B cell (primary cell): ENCODE measurements around the gene FAM3A. TPM values are rescaled to one million over a fixed set of nuclear protein-coding genes. Genes with fewer than 3 reads are reported as not detected.

Source experiments
- ATAC-seq: fragments of 200-7000 bp; cut with Tn5 transposase; one replicate; pipeline ENCODE4 v1.10.0; 2021; ENCODE audit warnings: low read depth, mild to moderate bottlenecking, moderate number of reproducible peaks, moderate library complexity
- CTCF ChIA-PET: fragments of 350-600 bp; sonication (Branson Sonifier 250); formaldehyde crosslinking; loops from one replicate; lab custom pipeline; 2021; ENCODE audit warnings: antibody characterized with exemption, inconsistent platforms; lab: Charles Lee
- POLR2A ChIA-PET: fragments of 350-600 bp; sonication (Branson Sonifier 250); formaldehyde crosslinking; loops from one replicate; lab custom pipeline; 2021; ENCODE audit warnings: antibody characterized with exemption; lab: Charles Lee
- DNase-seq: peaks from one replicate; pipeline ENCODE4 v3.0.0; 2013
- H2AFZ ChIP-seq: 2 replicates; pipeline ENCODE4 v1.6.1; 2012; ENCODE audit warnings: mild to moderate bottlenecking, low read depth, low read length; ENCODE audit not compliant: insufficient read depth, poor library complexity, severe bottlenecking
- H3K27ac ChIP-seq, 2 donors: 1 replicate in 1 of 2; 2 replicates in 1 of 2; pipeline ENCODE4 v1.5.1; 2012 to 2013; ENCODE audit warnings: low read length in 2 of 2, mild to moderate bottlenecking in 2 of 2, moderate library complexity in 1 of 2
- H3K27me3 ChIP-seq, 4 experiments: fragments of 200-600 bp in 1 of 4; sonication (generic) in 1 of 4; replicated peaks in 1 of 4; 1 replicate in 2 of 4; 2 replicates in 2 of 4; pipeline versions ENCODE4 v1.6.1 to v1.7.0; 2013 to 2016; ENCODE audit warnings: low read length in 3 of 4, mild to moderate bottlenecking in 2 of 4, mixed read lengths in 1 of 4, moderate library complexity in 1 of 4; ENCODE audit not compliant: insufficient read depth in 4 of 4, control insufficient read depth in 3 of 4; ENCODE audit errors: control extremely low read depth in 1 of 4
- H3K36me3 ChIP-seq, 2 experiments: replicated peaks in 1 of 2; 1 replicate in 1 of 2; 2 replicates in 1 of 2; pipeline versions ENCODE4 v1.6.1 to v1.7.1; 2013; ENCODE audit warnings: low read length in 1 of 2; ENCODE audit not compliant: insufficient read depth in 2 of 2, control insufficient read depth in 1 of 2; ENCODE audit errors: control extremely low read depth in 1 of 2, extremely low read depth in 1 of 2
- H3K4me1 ChIP-seq, 2 donors: fragments of 200-600 bp in 1 of 2; sonication (generic) in 1 of 2; 1 replicate in 1 of 2; 2 replicates in 1 of 2; pipeline versions ENCODE4 v1.5.1 to v1.6.1; 2013 to 2017; ENCODE audit warnings: low read length in 2 of 2; ENCODE audit not compliant: control insufficient read depth in 2 of 2, insufficient read depth in 2 of 2
- H3K4me2 ChIP-seq: replicated peaks from 2 replicates; pipeline ENCODE3; 2012; ENCODE audit warnings: mild to moderate bottlenecking, low read depth, low read length; ENCODE audit not compliant: poor library complexity, severe bottlenecking
- H3K4me3 ChIP-seq, 5 experiments: fragments of 200-600 bp in 1 of 5; sonication (generic) in 1 of 5; 1 replicate in 3 of 5; 2 replicates in 2 of 5; pipeline versions ENCODE4 v1.5.1 to v1.7.0; 2011 to 2016; ENCODE audit warnings: low read length in 4 of 5, mild to moderate bottlenecking in 4 of 5, low read depth in 2 of 5, control low read depth in 1 of 5, moderate library complexity in 1 of 5; ENCODE audit not compliant: insufficient read depth in 1 of 5; ENCODE audit errors: control extremely low read depth in 1 of 5, extremely low read depth in 1 of 5
- H3K79me2 ChIP-seq: fragments of 200-600 bp; sonication (generic); one replicate; pipeline ENCODE4 v1.6.0; 2016; ENCODE audit warnings: low read length; ENCODE audit not compliant: control insufficient read depth, insufficient read depth
- H3K9ac ChIP-seq: fragments of 200-600 bp; sonication (generic); 2 replicates; pipeline ENCODE4 v1.6.1; 2017; ENCODE audit warnings: mild to moderate bottlenecking, low read length, moderate library complexity
- H3K9me3 ChIP-seq, 3 donors: one replicate each; pipeline versions ENCODE4 v1.6.1 to v1.7.1; 2013; ENCODE audit warnings: low read length in 2 of 3; ENCODE audit not compliant: control insufficient read depth in 2 of 3, insufficient read depth in 1 of 3; ENCODE audit errors: control extremely low read depth in 1 of 3
- H4K20me1 ChIP-seq: 2 replicates; pipeline ENCODE4 v1.6.0; 2012; ENCODE audit warnings: mild to moderate bottlenecking, low read length; ENCODE audit not compliant: insufficient read depth, control insufficient read depth, poor library complexity, severe bottlenecking
- H3K27ac Mint-ChIP-seq: one replicate; pipeline ENCODE4 v1.8.0; 2021; ENCODE audit warnings: mixed read lengths
- H3K27me3 Mint-ChIP-seq: one replicate; pipeline ENCODE4 v1.8.0; 2021; ENCODE audit warnings: mixed read lengths
- H3K4me1 Mint-ChIP-seq: one replicate; pipeline ENCODE4 v1.8.0; 2021; ENCODE audit warnings: mixed read lengths
- H3K4me3 Mint-ChIP-seq: one replicate; pipeline ENCODE4 v1.8.0; 2021; ENCODE audit warnings: mixed read lengths
- H3K9me3 Mint-ChIP-seq: one replicate; pipeline ENCODE4 v1.8.0; 2022; ENCODE audit warnings: mixed read lengths; ENCODE audit not compliant: insufficient read depth
- CTCF ChIP-seq: fragments of 200-600 bp; IDR thresholded peaks from one replicate; pipeline ENCODE4 v1.8.0; 2022; ENCODE audit warnings: antibody characterized with exemption, mild to moderate bottlenecking
- EZH2 ChIP-seq: IDR thresholded peaks from 2 replicates; pipeline ENCODE4 v1.6.1; 2012; ENCODE audit warnings: borderline replicate concordance, low read depth, mild to moderate bottlenecking, moderate library complexity, low read length; ENCODE audit not compliant: insufficient read depth, poor library complexity, severe bottlenecking
- WGBS: methylation state at CpG from one replicate; pipeline ENCODE4 v1.1.5; 2013; ENCODE audit warnings: missing lambda C conversion rate; ENCODE audit not compliant: insufficient coverage; 5-methylcytosine and 5-hydroxymethylcytosine counted together
- intact Hi-C: fragments of 100-400 bp; cut with micrococcal nuclease; formaldehyde crosslinking; loops from one replicate; pipeline ENCODE4 v1.10.0; 2022
- polyA plus RNA-seq: library from polyadenylated mRNA; depleted of rRNA; stranded (reverse); fragments of >200 nt; gene quantifications from 2 replicates; pipeline ENCODE4 v1.2.3, GENCODE V29; 2012
- total RNA-seq, 2 donors: library from RNA; stranded (reverse); fragments of 120-200 nt in 1 of 2; gene quantifications; 1 replicate in 1 of 2; 2 replicates in 1 of 2; pipeline versions ENCODE4 v1.2.3 to v1.2.4, GENCODE V29; 2013 to 2022

FAM3A gene
- total and polyA plus RNA-seq, 2 donors (not counting 1 experiment from before 2014, with no cell fraction given), result 39.6 to 59.4 TPM

- Mint-ChIP-seq H3K4me3 (no peak overlapping the region), H3K27ac (no peak overlapping the region), H3K4me1 (no peaks in the 10 kb centered on the region), H3K27me3 (no peaks in the 10 kb centered on the region), H3K9me3 (no peaks in the 10 kb centered on the region)
- intact Hi-C loops, result no loop called here
- Histone ChIP-seq H3K4me2 (no peak overlapping the region), H2AFZ (no peak overlapping the region), H3K27ac (no peak overlapping the region), H3K4me3 (no peak overlapping the region), H3K79me2 (no peaks in the 10 kb centered on the region), H3K4me1 (no peaks in the 10 kb centered on the region), H3K9me3 (no peaks in the 10 kb centered on the region), H3K9ac (no peak overlapping the region), H3K36me3 (peaks cover 0 to 32% of the 10 kb centered on the region in 2 experiments), H3K27me3 (no peaks in the 10 kb centered on the region), H4K20me1 (no peaks in the 10 kb centered on the region)
- WGBS, result 99% methylated on average over 14 of the region's 14 CpGs
- no peak for TF ChIP-seq CTCF
- no peak for TF ChIP-seq EZH2
- ATAC-seq (no peak), DNase-seq (no peak)
- ChIA-PET CTCF (no interaction called here), POLR2A (no interaction called here)
Observed at GRCh38 chrX:154470434-154470833, 45.6 kb downstream of the FAM3A start.

- CTCF ChIA-PET, result no interaction called here
- intact Hi-C loops, result no loop called here
- no peak for ATAC-seq
Observed at GRCh38 chrX:154469880-154470279, 46.2 kb downstream of the FAM3A start.

More at GRCh38 chrX:154469880-154470279, 46.2 kb downstream of the FAM3A start:
- H3K9me3 ChIP-seq, result no peaks in the 10 kb centered on the region
- no peak overlapping the region for H3K27ac ChIP-seq
- Mint-ChIP-seq H3K4me3 (no peak overlapping the region), H3K9me3 (no peaks in the 10 kb centered on the region), H3K4me1 (no peaks in the 10 kb centered on the region), H3K27me3 (no peaks in the 10 kb centered on the region), H3K27ac (no peak overlapping the region)
- H3K36me3 ChIP-seq, result peaks cover 0 to 32% of the 10 kb centered on the region in 2 experiments
- H2AFZ ChIP-seq, result no peak overlapping the region
- TF ChIP-seq EZH2 (no peak), CTCF (no peak)
- H3K9ac ChIP-seq, result no peak overlapping the region
- no peaks in the 10 kb centered on the region for H4K20me1 ChIP-seq
- H3K4me1 ChIP-seq, result no peaks in the 10 kb centered on the region
- POLR2A ChIA-PET, result no interaction called here
- H3K79me2 ChIP-seq, result no peaks in the 10 kb centered on the region
- 100% methylated on average over 15 of the region's 18 CpGs for WGBS
- no peak overlapping the region for H3K4me2 ChIP-seq
- no peaks in the 10 kb centered on the region for H3K27me3 ChIP-seq
- no peak overlapping the region for H3K4me3 ChIP-seq
- no peak for DNase-seq
